ENCODE measurements around the gene DNAH10.
A peak's percentile ranks its signal among the peaks of the same experiment; 100 is the strongest.

The DNAH10 gene

GRCh38 chr12:123950476-123951349, 188.6 kb downstream of the DNAH10 start:
- no peak for FAIRE-seq

- FAIRE-seq = no peak
These were observed 189.4 kb downstream of the DNAH10 start for GRCh38 chr12:123951467-123951866.

GRCh38 chr12:123952037-123952436, 189.9 kb downstream of the DNAH10 start:
- FAIRE-seq = no peak

- FAIRE-seq = no peak
These were observed 192.7 kb downstream of the DNAH10 start for GRCh38 chr12:123954647-123955350.

GRCh38 chr12:123956249-123956648, 194.1 kb downstream of the DNAH10 start:
- no peak for FAIRE-seq

- no peak for FAIRE-seq
These were observed 195.1 kb downstream of the DNAH10 start for GRCh38 chr12:123957196-123957595.

GRCh38 chr12:123958462-123958861, 196.4 kb downstream of the DNAH10 start:
- no peak for FAIRE-seq

GRCh38 chr12:123958876-123959275, 196.8 kb downstream of the DNAH10 start:
- no peak for FAIRE-seq

GRCh38 chr12:123960029-123960735, 198.1 kb downstream of the DNAH10 start:
- FAIRE-seq = no peak

- no peak for FAIRE-seq
These were observed 198.8 kb downstream of the DNAH10 start for GRCh38 chr12:123960856-123961255.

GRCh38 chr12:123961585-123962345, 199.7 kb downstream of the DNAH10 start:
- no peak for FAIRE-seq

- no peak for FAIRE-seq
These were observed 200.4 kb downstream of the DNAH10 start for GRCh38 chr12:123962513-123962912.

GRCh38 chr12:123963821-123964220, 201.7 kb downstream of the DNAH10 start:
- peak; percentile 53 for FAIRE-seq

GRCh38 chr12:123965382-123965781, 203.3 kb downstream of the DNAH10 start:
- no peak for FAIRE-seq

GRCh38 chr12:123966596-123966995, 204.5 kb downstream of the DNAH10 start:
- no peak for FAIRE-seq

GRCh38 chr12:123967121-123967586, 205.1 kb downstream of the DNAH10 start:
- no peak for FAIRE-seq

- peak; percentile 90 for FAIRE-seq
These were observed 209.3 kb downstream of the DNAH10 start for GRCh38 chr12:123971449-123971769.

GRCh38 chr12:123971770-123972456, 209.8 kb downstream of the DNAH10 start:
- no peak for FAIRE-seq

- no peak for FAIRE-seq
These were observed 210.6 kb downstream of the DNAH10 start, which contains the start of the genes CCDC92 and ZNF664 for GRCh38 chr12:123972457-123973401. Gene CCDC92, minus strand, starts transcription at chr12:123972831. Its CDS starts 28,526 bp downstream, at chr12:123944305. Gene ZNF664, plus strand, starts transcription at chr12:123973215. Its CDS starts 38,930 bp downstream, at chr12:124012145.

- no peak for FAIRE-seq
These were observed 211.6 kb downstream of the DNAH10 start for GRCh38 chr12:123973552-123974341.

All from islet of Langerhans (tissue), 1 donor.